Spleen (tissue), 11 donors: ENCODE measurements around the gene MEGF9. TPM values are rescaled to one million over a fixed set of nuclear protein-coding genes. Genes with fewer than 3 reads are reported as not detected.
A peak's percentile ranks its signal among the peaks of the same experiment; 100 is the strongest.

Experiments used
- DNase-seq: peaks from one replicate; pipeline ENCODE4 v3.0.0-alpha.2; 2020
- H3K27ac ChIP-seq, 8 donors: fragments of 200-600 bp; sonication (generic) in 7 of 8; 1 replicate in 4 of 8; 2 replicates in 4 of 8; pipeline versions ENCODE4 v1.5.0 to v1.8.0; 2016 to 2021; ENCODE audit warnings: inconsistent platforms in 4 of 8, mild to moderate bottlenecking in 4 of 8, moderate library complexity in 1 of 8
- H3K27me3 ChIP-seq, 7 donors: fragments of 200-600 bp; sonication (generic) in 6 of 7; replicated peaks in 1 of 7; 1 replicate in 4 of 7; 2 replicates in 3 of 7; pipeline versions ENCODE4 v1.5.0 to v1.8.0; 2016 to 2021; ENCODE audit warnings: inconsistent platforms in 3 of 7, mild to moderate bottlenecking in 1 of 7
- H3K36me3 ChIP-seq, 6 donors: fragments of 200-600 bp; sonication (generic) in 5 of 6; 1 replicate in 4 of 6; 2 replicates in 2 of 6; pipeline versions ENCODE4 v1.5.0 to v1.8.0; 2016 to 2021; ENCODE audit warnings: inconsistent platforms in 2 of 6
- H3K4me1 ChIP-seq, 6 donors: fragments of 200-600 bp; sonication (generic) in 5 of 6; 1 replicate in 3 of 6; 2 replicates in 3 of 6; pipeline versions ENCODE4 v1.5.0 to v1.8.0; 2016 to 2021; ENCODE audit warnings: inconsistent platforms in 3 of 6
- H3K4me3 ChIP-seq, 8 donors: fragments of 200-600 bp; sonication (generic) in 7 of 8; 1 replicate in 4 of 8; 2 replicates in 4 of 8; pipeline versions ENCODE4 v1.5.0 to v1.8.0; 2016 to 2021; ENCODE audit warnings: inconsistent platforms in 4 of 8, mild to moderate bottlenecking in 4 of 8, moderate library complexity in 2 of 8
- H3K9me3 ChIP-seq, 8 donors: fragments of 200-600 bp; sonication (generic) in 7 of 8; 1 replicate in 4 of 8; 2 replicates in 4 of 8; pipeline versions ENCODE4 v1.5.0 to v1.8.0; 2016 to 2021; ENCODE audit warnings: inconsistent platforms in 4 of 8
- POLR2A ChIP-seq, 3 donors: fragments of 450-650 bp; IDR thresholded peaks; one replicate each; pipeline ENCODE4 v1.5.1; 2017; ENCODE audit warnings: antibody characterized with exemption in 3 of 3, mild to moderate bottlenecking in 1 of 3
- POLR2AphosphoS5 ChIP-seq, 3 donors: sonication (generic); formaldehyde crosslinking; IDR thresholded peaks; one replicate each; pipeline ENCODE4 v1.5.1; 2017; ENCODE audit warnings: antibody characterized with exemption in 3 of 3
- WGBS, 5 donors: extraction: QIAGEN DNeasy Blood & Tissue Kit in 3 of 5; methylation state at CpG; one replicate each; pipeline versions ENCODE4 v1.1.5 to v1.1.7; 2013 to 2018; 5-methylcytosine and 5-hydroxymethylcytosine counted together
- intact Hi-C: fragments of 100-400 bp; cut with DNase I; formaldehyde crosslinking; loops from one replicate; pipeline ENCODE4 v1.15.0; 2023; ENCODE audit warnings: low total_unique reads
- polyA plus RNA-seq, 3 donors: library from polyadenylated mRNA; stranded (reverse); fragments of 200-250 nt; gene quantifications; one replicate each; pipeline ENCODE4 v1.2.1, GENCODE V29; 2013
- total RNA-seq, 7 donors: library from RNA; depleted of rRNA in 3 of 7; stranded (reverse); fragments of >200 nt in 3 of 7; fragmentation: NEBNext Ultra II Directional in 4 of 7; extraction: Animal tissue kit (Norgen Biotek cat#: 25700) in 4 of 7; gene quantifications; one replicate each; pipeline versions ENCODE4 v1.1.0 to v1.2.1, GENCODE V29; 2016 to 2021
- TF ChIP-seq, protein P1 (sequence below), 11 experiments: fragments of 200-600 bp in 7 of 11; fragments of 450-650 bp in 4 of 11; sonication (generic) in 4 of 11; IDR thresholded peaks in 8 of 11; conservative IDR thresholded peaks in 3 of 11; 1 replicate in 7 of 11; 2 replicates in 4 of 11; pipeline versions ENCODE4 v1.4.0 to v1.8.0; 2016 to 2021; ENCODE audit warnings: antibody characterized with exemption in 11 of 11, inconsistent platforms in 4 of 11, mild to moderate bottlenecking in 1 of 11
- donor health status: healthy with polysubstance abuse.
- donor health status: DM: no; HTN: no; CAD: no; lungs with moderate emphysema.
- donor health status: DM: no; HTN: no; CAD: no.
- donor health status: Bipolar disorder and iron deficiency.
- donor health status: healthy.
- donor health status: DM: no; HTN: no; CAD: no.
- donor health status: DM: yes; HTN: yes; CAD: no.

The MEGF9 gene
- total and polyA plus RNA-seq, 10 donors, result 2.2 to 57.3 (median 30.7) TPM

DNA sequence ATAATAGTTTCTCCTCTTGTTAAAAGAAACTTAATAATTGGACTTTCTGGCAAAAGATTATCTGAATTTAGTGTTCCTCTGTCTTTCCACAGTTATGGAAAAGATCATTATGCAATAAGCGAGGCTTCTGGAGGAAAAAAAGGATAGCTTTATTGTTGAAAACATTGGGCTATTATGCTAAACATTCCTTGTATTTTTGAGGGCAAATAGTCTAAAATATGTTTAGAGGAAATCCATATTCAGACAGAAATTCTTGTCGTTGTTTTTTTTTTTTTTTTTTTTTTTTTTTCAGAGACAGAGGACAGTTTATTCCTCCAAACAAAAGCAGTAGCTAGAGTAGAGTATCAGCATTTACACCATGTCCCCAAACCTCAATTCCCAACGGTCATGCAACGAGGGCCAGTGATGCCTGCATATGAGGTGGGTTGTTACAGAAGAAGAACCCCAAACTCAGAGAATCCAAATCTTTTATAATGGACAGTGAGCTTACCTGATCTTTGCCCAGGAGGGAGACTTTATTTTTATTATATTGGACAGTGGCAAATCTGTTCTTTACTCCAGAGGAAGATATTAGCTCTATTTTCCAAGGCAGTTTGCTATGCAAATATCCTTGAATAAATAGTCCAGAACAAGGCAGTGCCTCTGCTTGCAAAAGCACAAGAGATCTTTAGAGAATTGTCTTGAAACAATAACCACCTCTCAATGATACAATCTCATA, 85.9 kb downstream of the MEGF9 start:
- intact Hi-C loops, result no loop called here
- no peaks in the 10 kb centered on the region for H3K9me3 ChIP-seq
- no peak overlapping the region for H3K4me3 ChIP-seq
- H3K27me3 ChIP-seq, result no peaks in the 10 kb centered on the region
- peaks cover 0 to 19% (median 3%) of the 10 kb centered on the region in 6 donors for H3K4me1 ChIP-seq
- no peak for DNase-seq
- WGBS, 5 donors, result 73 to 89% (median 84%) methylated on average over 4 of the region's 4 CpGs
- no peak overlapping the region for H3K27ac ChIP-seq
- TF ChIP-seq POLR2A (IDR thresholded peaks at IDR 0.05), result no peak
- TF ChIP-seq, protein P1, sequence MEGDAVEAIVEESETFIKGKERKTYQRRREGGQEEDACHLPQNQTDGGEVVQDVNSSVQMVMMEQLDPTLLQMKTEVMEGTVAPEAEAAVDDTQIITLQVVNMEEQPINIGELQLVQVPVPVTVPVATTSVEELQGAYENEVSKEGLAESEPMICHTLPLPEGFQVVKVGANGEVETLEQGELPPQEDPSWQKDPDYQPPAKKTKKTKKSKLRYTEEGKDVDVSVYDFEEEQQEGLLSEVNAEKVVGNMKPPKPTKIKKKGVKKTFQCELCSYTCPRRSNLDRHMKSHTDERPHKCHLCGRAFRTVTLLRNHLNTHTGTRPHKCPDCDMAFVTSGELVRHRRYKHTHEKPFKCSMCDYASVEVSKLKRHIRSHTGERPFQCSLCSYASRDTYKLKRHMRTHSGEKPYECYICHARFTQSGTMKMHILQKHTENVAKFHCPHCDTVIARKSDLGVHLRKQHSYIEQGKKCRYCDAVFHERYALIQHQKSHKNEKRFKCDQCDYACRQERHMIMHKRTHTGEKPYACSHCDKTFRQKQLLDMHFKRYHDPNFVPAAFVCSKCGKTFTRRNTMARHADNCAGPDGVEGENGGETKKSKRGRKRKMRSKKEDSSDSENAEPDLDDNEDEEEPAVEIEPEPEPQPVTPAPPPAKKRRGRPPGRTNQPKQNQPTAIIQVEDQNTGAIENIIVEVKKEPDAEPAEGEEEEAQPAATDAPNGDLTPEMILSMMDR (IDR thresholded peaks at IDR 0.05 in 8 of 11, conservative IDR thresholded peaks at IDR 0.05 in 3 of 11), result no peak
- TF ChIP-seq POLR2AphosphoS5 (IDR thresholded peaks at IDR 0.05), result no peak
- no peaks in the 10 kb centered on the region for H3K36me3 ChIP-seq

DNA sequence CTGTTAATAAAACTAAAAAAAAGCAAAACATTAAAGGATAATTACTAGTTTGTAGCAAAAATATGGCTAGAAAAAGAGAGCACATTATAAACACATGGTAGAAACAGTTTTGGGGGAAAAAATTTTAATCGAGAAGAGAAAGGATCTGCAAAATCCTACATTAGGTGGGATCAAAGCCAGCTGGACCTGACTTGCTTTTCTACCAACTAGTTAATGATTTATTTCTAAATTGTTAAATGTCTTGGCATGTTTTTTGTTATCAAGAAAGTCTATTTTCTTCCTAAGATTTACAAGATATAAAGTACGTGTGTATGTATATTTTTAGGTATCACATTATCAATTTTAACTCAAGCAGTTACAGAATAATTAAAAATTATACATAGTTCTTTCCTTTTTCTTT, 87.2 kb downstream of the MEGF9 start:
- TF ChIP-seq, protein P1 (IDR thresholded peaks at IDR 0.05 in 8 of 11, conservative IDR thresholded peaks at IDR 0.05 in 3 of 11), result no peak
- TF ChIP-seq POLR2AphosphoS5 (IDR thresholded peaks at IDR 0.05), result no peak
- TF ChIP-seq POLR2A (IDR thresholded peaks at IDR 0.05), result no peak
- H3K27ac ChIP-seq, result no peak overlapping the region
- no peak for DNase-seq
- 87 to 95% (median 89%) methylated on average over 2 of the region's 2 CpGs for WGBS, 5 donors
- no peak overlapping the region for H3K4me3 ChIP-seq
- peaks cover 0 to 19% (median 3%) of the 10 kb centered on the region in 6 donors for H3K4me1 ChIP-seq
- intact Hi-C loops, result no loop called here
- no peaks in the 10 kb centered on the region for H3K9me3 ChIP-seq
- H3K36me3 ChIP-seq, result peaks cover 0 to 7% (median 0%) of the 10 kb centered on the region in 6 donors
- H3K27me3 ChIP-seq, result no peaks in the 10 kb centered on the region

DNA sequence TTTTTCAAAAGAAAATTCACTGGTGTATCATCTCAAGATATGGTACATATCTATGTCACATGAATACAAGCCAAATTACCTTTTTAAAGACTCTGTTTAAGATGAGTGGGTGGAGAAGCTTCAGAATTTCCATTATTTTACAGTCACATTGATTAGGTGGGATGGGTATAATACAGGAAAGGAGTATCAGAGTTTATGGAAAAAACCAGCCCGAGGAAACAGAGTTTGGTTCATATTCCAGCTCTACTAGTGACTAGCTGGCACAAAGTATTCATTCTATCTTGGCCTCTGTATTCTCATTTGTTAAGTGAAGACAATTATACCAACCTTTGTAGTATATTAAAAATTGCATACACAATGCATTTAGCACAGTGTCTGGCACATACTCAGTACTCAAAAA, 87.8 kb downstream of the MEGF9 start:
- no peaks in the 10 kb centered on the region for H3K27me3 ChIP-seq
- H3K4me1 ChIP-seq, result peaks cover 0 to 19% (median 3%) of the 10 kb centered on the region in 6 donors
- intact Hi-C loops, result no loop called here
- TF ChIP-seq POLR2A (IDR thresholded peaks at IDR 0.05), result no peak
- TF ChIP-seq POLR2AphosphoS5 (IDR thresholded peaks at IDR 0.05), result no peak
- TF ChIP-seq, protein P1 (IDR thresholded peaks at IDR 0.05 in 8 of 11, conservative IDR thresholded peaks at IDR 0.05 in 3 of 11), result no peak
- DNase-seq, result no peak
- H3K36me3 ChIP-seq, result peaks cover 0 to 13% (median 0%) of the 10 kb centered on the region in 6 donors
- H3K27ac ChIP-seq, result peak overlapping the region in 1 of 8 donors; percentile 5
- H3K4me3 ChIP-seq, result no peak overlapping the region
- no peaks in the 10 kb centered on the region for H3K9me3 ChIP-seq
- 81 to 93% (median 88%) methylated on average over 1 of the region's 1 CpG for WGBS, 5 donors

DNA sequence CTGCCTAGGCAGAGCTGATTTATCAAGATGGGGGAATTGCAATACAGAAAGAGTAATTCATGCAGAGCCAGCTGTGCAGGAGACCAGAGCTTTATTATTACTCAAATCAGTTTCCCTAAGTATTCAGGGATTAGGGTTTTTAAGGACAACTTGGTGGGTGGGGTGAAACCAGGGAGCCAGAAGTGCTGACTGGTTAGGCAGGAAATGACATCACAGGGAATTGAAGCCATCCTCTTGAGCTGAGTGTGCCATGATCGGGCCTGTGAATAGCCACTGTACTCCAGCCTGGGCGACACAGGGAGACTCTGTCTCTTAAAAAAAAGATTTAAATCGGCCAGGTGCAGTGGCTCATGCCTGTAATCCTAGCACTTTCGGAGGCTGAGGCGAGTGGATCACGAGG, 89.0 kb downstream of the MEGF9 start:
- no peak overlapping the region for H3K27ac ChIP-seq
- intact Hi-C loops, result no loop called here
- H3K9me3 ChIP-seq, result no peaks in the 10 kb centered on the region
- no peak overlapping the region for H3K4me3 ChIP-seq
- TF ChIP-seq POLR2AphosphoS5 (IDR thresholded peaks at IDR 0.05), result no peak
- TF ChIP-seq POLR2A (IDR thresholded peaks at IDR 0.05), result no peak
- TF ChIP-seq, protein P1 (IDR thresholded peaks at IDR 0.05 in 8 of 11, conservative IDR thresholded peaks at IDR 0.05 in 3 of 11), result no peak
- H3K4me1 ChIP-seq, result peaks cover 0 to 25% (median 4%) of the 10 kb centered on the region in 6 donors
- H3K36me3 ChIP-seq, result peaks cover 0 to 25% (median 2%) of the 10 kb centered on the region in 6 donors
- no peak for DNase-seq
- H3K27me3 ChIP-seq, result no peaks in the 10 kb centered on the region
- 87 to 93% (median 90%) methylated on average over 6 of the region's 6 CpGs for WGBS, 5 donors
